Stimulated activated CD8-positive, alpha-beta memory T cell treated with anti-CD3 and anti-CD28 coated beads, Interleukin-12 subunit alpha, Interleukin-12 subunit beta, amount 100 ng/mL, for 4 hours (primary cell): ENCODE data around the gene WDR37.

Experiments
- DNase-seq: peaks from one replicate; pipeline ENCODE4 v3.0.0-alpha.2; 2020; ENCODE audit warnings: low read depth

WDR37 gene

DNA sequence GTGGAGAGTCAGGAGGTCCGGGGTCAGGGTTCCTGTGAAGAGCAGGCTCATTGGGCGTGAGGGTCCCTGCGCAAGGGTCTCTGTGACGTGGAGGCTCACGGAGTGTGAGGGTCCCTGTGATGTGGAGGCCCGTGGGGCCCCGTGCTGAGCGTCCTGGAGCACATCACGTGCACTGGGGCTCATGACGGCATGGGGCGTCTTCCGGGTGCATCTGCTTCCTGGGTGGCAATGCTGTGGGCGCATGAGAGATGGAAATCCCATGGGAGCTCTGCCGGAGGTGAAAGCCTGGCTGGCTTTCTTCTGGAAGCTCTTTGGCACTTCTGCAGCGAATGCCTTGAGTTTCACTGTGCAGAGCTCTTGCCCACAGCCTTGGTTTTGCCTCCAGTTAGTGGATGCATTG is 71.4 kb downstream of the WDR37 start:
- no peak for DNase-seq

DNA sequence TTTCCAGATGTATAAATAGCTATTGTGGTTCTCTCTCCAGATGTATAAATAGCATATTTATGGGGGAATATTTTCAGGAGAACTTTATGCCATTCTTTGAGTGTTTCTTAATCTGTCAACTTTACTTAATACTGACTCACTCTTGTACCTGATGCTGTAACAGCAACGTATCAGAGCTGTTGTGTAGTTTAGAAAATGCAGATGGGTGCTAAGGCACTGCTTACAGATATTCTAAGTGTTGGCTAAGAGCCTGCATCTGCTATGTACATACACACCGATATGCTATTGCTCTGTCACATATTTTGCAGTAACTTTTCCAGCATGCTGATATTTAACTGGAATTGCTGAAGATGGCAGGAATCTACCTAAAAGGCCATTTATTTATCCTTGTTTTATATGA is 71.9 kb downstream of the WDR37 start:
- DNase-seq: no peak

DNA sequence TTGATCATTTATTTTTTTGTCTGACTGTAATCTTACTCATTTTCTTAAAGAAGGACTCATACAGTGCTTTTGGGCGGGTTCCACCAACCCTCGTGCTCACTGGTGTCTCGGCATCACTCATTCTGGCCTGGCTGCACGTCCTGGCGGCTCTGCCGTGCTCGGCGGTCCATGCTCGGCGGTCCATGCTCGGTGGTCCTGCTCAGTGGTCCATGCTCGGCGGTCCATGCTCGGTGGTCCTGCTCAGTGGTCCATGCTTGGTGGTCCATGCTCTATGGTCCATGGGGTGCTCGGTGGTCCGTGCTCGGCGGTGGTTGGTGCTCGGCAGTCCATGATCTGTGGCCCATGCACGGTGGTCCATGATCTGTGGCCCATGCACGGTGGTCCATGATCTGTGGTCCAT is 72.5 kb downstream of the WDR37 start:
- DNase-seq: no peak

DNA sequence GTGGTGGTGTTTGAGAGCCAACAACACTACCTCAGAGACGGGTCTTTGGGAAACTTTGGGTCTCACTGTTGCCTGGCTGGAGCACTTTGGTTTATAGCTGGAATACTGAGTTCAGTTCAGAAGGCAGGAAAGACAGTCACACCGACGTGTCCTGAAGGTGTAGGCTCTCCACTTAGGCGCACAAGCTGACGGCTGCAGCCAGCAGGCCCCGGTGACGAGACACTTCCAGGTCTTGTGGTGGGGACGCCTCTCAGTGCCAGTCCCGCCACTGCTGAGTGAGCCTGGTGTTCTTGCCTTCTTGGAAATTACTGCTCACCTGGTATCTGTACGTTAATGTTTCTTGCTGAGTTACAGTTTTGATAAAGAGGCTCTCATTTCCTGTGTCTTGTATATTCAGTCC is 74.0 kb downstream of the WDR37 start:
- DNase-seq: no peak

DNA sequence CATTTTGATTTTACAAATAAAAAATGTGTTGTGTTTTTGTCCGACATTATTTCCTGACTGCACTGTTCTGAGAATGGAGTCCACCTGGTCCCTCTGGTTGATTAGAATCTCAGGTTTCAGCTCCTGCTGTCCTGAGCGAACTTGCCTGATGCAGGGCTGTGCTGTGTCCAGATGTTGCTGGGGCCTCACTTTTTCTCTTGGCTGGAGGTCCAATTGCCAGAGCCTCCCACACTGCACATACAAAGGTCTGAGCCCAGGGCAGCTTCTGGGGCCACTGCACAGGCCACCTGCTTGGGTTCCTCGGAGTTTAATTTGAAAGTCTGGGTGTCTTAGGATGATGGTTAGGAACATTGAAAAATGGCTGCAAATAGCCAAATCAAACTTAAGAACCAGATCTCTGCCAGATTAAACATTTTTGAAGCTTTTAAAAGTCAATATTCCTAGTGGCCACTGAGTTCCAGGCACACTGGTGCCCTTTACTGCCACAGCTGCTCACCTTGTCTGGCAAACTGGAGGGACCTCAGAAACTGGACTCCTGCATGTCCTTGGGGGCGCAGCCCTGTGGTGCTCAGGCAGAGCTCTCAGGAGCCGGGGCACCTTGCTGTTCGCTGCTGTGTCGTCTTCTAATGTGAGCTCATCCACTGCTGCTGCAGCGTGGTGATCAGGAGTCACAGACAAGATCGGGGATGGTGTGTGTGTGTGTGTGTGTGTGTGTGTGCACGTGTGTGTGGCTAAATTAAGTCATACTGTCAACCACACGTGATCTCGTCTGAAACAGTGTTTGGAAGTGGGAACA is 75.0 kb downstream of the WDR37 start:
- no peak for DNase-seq

DNA sequence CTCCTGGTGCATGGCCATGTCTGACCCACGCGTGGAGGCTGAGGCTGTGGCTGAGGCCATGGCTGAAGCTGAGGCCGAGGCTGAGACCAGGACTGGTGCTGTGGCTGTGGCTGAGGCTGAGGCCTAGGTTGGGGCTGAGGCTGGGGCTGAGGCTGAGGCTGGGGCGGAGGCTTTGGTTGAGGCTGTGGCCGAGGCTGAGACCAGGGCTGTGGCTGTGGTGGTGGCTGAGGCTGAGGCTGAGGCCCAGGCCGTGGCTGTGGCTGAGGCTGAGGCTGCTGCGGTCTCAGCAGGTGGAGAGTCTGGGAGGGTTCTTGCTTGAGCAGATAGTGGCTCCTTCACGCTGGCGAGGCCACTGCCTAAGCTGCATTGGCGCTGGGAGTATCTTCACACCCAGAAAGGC is 76.4 kb downstream of the WDR37 start:
- no peak for DNase-seq

DNA sequence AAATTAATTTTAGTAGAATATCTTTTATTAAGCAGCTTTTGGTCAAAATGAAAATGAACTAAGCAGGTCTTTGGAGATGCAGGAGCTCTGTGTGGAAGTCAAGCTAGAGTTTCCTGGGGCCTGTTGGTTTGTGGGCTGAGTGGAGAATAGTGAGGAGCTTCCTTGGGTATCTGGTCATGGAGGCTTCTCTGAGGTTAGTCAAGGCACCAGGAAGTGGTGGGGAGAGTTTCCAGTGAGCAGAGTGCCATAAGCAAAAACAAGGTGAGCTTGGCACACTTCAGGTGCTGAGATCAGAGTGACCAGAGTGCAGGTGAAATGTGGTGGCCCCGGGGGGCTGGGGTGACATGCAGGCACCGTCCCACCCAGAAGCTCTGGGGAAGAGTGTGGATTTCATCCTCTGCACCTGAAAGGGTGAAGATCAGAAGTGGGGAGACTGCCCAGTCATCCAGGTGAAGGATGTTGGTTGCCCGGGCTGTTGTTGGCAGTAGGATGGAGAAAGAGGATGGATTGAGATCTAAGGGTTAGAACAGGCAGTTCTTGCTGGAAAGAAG is 77.4 kb downstream of the WDR37 start:
- no peak for DNase-seq

DNA sequence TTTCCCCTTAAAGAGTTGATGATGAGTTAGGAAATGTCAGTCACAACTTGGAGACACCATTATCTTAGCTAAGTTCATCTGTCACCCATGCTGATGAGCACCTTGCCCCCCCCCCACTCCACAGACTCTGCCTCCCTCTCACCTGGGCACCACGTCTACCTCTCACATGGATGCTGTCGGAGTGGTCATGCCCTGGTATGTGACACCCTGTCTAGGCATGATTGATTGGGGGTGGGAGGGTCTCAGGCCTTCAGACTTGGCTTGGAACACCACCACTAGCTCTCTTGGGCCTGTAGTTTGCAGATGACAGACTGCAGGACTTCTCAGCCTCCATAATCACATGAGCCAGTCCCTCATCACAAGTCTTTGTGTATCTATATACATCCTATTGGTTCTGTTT is 78.0 kb downstream of the WDR37 start:
- no peak for DNase-seq

DNA sequence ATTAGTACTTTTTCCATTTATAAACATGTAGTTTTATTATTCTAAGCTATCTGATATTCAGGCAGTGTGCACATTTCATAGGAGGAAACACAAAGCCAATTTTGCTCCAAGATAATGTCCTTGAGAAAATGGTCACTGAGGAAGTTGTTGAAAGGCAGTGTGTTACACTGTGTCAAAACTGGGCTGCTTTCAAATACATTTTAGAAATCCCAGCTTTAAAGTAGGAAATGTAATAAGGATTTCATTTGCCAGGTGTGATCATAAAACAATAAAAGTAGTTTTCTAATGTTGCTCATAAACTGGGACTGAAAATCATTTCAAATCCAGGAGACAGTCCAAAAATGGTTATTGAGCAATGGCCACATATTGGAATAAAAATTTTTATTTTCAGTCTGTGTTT is 80.1 kb downstream of the WDR37 start:
- no peak for DNase-seq

DNA sequence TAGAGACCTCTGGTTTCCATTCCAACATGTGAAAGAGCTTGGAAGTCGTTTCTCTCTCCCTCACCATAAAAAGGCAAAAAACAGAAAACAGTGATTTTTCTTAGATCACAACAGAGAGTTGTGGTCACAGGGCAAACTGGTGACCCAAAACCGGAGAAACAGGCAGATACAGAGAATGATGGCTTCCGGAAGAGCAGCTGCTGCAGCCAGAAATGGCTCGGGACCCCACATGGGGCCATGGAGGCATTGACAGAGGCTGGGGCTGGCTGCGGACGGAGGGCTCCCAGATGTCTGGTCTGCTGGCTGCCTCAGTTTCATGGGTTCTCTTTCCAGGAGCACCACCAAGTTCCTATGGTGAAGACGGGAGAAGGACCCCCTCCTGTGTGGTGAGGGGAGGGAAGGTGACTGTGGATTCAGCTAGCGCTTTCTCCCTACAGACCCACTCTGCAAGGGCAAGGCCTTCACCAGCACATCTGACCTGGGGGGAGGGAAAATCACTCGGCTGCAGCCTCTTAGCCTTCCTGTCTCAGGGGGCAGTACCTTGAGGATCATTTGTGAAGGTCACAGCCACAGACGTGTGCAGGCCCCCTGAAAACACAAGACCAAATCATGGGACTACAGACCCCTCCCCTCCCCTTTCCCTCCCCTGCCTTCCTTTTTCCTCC is 81.4 kb downstream of the WDR37 start:
- DNase-seq: no peak

DNA sequence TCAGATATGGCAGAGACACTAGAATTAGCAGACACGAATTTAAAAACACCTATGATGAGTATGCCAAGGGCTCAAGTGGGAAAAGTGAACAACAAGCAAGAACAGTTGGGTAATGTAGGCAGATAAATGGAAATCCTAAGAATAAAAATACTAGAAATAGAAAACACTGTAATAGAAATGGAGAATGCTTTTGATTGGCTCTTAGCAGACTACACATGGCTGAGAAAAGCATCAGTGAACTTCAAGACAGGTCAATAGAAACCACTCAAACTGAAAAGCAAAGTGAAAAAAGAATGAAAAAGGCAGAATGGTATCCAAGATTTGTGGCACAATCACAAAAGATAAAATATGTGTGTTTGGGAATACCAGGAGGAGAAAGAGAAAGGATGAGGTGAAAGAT is 82.3 kb downstream of the WDR37 start:
- DNase-seq: no peak

DNA sequence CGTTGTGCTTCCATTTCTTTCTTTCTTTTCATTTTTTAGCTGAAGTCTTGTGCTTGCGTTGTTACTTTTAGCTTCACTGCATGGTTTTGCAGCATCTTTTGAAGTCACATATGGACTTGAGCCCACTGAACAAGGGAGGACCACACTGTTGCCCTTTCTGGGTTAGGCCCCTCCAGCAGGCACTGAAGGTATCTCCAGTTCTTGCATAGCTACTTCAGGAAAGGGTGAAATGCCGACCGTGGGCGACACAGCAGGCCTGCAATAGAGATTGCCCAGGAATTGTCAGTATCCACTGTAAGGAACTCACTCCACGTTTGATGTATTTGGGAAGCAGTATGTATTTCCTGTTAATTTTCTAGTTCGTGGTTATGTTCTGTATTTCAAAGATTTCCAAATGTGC is 85.1 kb downstream of the WDR37 start:
- DNase-seq: no peak

DNA sequence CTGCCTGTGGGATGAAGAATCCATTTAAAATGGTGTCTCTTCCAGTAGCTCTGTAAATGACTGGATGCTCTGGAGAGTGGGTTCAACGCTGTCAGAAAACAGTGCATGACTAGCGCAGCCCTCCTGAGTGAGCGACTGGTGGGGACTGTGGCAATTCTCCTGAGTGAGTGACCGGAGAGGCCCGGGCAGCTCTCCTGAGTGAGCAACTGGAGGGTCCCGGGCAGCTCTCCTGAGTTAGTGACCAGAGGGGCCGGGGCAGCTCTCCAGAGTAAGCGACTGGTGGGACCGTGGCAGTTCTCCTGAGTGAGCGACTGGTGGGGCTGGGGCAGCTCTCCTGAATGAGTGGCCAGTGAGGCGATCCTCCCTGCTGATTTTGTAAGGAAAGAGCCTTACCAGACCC is 85.5 kb downstream of the WDR37 start:
- no peak for DNase-seq

DNA sequence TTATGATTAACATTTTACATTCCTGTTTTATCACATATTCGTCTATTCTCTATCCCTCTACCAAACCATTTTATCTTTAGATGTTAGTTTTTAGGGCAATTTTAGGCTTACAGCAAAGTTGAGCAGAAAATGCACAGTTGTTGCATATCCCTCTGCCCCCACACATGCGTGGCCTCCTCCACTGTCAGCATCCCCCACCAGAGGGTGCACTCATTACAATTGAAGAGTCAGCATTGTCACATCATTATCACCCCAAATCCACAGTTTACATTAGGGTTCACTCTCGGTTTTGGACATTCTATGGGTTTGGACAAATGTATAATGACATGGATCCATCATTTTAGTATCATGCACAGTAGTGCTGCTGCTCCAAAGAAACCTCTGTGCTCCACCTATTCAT is 86.4 kb downstream of the WDR37 start:
- DNase-seq: no peak

DNA sequence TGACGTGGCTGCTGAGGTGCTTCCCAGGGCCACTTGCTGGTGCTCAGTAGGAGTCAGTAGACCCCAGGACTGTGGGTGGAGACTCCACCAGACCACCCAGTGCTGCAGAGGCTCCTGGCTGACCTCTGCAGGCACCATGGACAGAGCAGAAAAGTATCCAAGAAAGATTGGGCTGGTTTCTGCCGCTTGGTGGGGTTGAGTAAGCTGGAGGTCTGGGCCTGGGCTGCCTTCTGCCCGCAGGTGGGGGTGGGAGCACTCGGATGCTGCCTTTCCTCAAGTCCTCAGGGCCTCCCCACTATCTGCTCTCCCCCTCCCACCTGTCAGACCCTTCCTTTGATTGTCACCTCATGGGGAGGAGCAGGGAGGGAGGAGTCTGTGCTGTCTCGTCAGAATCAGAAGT is 91.6 kb downstream of the WDR37 start:
- no peak for DNase-seq

DNA sequence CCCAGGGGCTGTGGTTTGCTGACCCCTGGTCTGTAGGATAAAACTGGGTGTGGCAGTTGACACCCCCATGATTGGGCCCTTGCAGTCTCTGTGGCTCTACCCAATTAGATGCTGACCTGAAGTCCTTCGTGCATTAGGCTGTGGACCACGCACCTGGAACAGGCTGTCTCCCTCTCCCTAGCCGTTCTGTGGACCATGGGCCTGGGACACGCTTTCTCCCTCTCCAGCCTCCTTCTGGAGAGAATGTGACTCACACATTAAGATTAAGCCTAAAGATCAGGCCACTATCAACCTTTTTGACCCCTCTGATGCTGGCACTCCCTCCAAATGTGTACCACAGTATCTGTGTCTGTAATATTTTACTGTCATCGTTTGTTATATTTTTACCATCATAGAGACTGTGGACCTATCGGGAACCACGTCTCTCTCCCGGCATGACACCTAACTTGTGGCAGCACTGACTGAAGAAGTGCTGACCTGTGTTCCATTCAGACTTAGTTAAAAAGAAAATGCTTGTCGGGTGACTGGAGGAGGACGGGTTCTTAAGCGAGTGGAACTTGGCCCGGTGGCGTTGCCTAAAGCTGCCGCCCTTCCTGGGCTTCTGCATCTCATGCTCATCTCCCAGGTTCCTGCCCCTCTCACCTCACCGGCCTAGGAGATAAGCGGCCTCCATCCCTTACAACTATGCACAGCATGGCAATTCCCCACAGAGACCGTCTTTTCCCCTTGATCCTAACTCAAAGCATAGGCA is 92.8 kb downstream of the WDR37 start:
- DNase-seq: no peak

DNA sequence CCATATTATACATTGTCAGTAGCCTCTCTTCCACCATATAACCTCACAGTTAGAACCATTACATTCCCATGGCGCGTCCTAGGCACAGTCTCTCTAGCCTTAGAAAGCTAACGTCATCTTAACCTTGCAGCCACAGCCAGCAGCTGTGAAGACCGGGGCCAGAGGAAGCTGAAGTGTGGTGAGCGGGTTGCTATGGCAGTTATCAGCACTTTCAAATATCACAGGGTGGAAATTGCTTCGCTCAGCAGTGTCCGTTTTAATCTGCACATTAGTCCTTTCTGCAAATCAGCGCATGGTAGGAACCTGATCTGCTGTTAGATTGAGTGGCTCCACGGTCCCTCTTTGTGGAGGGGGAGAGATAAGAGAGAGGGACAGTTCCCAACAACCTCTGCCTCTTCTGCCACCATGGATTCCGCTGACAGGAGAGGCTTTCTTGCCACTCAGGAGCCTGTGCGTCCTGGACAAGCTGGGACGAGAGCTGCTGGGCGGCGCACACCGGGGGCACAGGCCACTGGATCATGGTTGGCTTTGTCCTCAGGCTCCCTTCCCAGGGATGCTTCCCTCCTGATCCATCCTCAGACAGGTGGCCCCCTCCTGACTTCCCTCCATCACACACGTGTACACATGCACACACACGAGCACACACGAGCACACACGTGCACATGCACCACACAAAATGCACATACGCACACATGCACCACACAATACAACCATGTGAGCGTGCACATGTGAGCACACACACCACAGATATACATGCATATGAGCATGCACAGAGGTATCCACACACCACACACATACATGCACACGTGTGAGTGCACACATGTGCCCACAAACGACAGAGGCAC is 93.8 kb downstream of the WDR37 start:
- no peak for DNase-seq

DNA sequence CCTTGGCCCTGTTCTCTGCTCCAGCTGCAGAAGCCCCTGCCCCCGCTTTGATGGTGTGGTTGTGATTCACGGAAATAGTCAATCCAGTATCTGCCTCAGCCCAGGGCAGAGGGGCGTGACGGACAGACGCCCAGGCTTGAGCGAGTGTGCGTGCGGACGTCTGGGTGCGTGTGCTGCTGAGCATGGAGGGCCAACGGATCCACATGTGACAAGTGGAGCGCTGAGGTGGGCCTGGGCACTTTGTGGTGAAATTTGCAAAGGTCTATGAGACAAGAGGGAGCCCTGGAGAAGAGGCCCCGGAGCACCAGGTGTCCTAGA is 94.4 kb downstream of the WDR37 start:
- DNase-seq: no peak

DNA sequence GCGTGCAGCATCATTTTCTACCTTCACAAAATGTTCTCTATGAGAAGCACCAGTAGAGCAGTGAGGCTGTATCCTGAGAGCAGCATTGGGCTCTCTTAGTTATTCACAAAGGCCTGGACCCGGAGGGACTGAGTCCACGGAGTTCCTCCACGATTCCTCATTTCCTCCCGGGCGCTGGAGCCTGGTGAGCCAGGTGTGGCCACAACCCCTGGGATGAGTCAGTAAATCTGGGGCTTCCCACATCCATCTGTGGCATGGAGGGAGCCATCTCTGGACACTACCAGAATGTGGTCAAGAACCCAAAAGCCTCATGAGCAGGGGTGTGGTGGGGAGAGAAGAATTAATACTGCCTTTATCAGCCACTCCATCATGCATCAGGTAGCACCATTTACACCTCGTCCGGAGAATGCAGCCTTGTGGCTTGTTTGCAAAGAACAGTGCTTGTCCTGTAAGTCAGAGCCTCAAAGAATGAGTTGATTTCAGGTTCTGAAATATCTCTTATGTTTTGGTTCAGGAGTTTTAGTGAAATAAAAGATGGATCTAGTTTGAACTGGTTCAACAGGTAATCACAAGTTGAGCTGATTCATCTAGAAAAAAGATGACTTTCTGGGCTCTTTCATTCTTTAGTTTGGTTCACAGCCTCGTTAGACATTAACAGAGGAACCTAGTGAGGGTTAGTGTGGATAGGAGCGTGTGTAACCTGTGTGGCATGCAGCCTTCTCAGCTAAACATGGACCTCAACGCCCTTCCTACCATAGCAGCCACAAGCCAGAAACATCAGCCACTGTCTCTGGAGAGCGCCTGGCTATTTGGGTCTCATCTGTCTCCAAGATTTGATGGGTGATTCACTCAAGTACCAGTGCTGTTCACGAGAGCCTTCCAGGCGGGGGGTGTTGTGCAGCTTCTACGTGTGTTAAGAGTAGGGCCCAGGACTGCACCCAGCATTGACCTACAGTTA is 95.2 kb downstream of the WDR37 start:
- DNase-seq: no peak

DNA sequence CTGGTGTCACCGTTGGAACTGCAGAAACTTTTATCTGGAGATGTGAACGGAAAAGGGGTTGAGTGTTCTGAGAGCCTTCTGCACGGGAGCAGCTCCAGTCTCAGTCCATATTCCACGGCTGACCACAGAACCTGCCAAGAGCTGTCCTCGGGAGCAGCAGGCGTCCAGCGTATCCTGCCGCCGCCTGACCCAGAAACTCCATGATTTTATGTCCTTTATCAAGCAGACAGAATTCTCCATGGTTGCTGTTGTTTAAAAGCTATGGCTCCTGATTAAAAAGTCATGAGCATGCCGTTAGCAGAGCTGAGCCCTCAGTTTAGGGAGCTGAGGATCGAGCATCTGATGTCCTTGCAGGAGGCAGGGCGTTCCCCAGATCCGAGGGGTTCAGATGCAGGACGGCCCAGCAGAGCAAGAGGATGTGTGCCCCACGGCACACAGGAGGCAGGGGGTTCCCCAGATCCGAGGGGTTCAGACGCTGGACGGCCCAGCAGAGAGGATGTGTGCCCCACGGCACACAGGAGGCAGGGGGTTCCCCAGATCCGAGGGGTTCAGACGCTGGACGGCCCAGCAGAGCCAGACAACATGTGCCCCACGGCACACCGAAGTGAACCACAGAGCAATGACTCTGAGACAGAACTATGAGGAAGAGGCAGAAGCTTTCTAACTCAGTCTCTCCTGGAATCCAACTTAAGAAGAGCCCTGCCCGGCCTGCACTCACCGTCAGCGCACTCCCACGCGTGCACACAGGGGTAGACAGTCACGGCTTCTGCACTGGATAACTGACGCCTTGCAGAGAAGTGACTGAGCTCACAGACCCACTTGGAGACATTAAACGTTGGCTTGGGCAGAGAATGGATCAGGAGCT is 96.4 kb downstream of the WDR37 start:
- DNase-seq: no peak
